Esophagus muscularis mucosa (tissue), 4 donors: Measurements from ENCODE around the gene VWA5B2. TPM values are rescaled to one million over a fixed set of nuclear protein-coding genes. Genes with fewer than 3 reads are reported as not detected.

ENCODE experiments used
- DNase-seq: peaks from one replicate; pipeline ENCODE4 v3.0.0-alpha.2; 2017; ENCODE audit errors: extremely low spot score
- H3K27ac ChIP-seq, 4 donors: fragments of 200-600 bp; sonication (generic); replicated peaks in 1 of 4; 1 replicate in 3 of 4; 2 replicates in 1 of 4; pipeline ENCODE4 v1.5.1; 2016 to 2019; ENCODE audit warnings: mild to moderate bottlenecking in 1 of 4
- H3K27me3 ChIP-seq, 4 donors: fragments of 200-600 bp; sonication (generic); one replicate each; pipeline versions ENCODE4 v1.5.1 to v1.6.0; 2016 to 2019
- H3K36me3 ChIP-seq, 4 donors: fragments of 200-600 bp; sonication (generic); one replicate each; pipeline ENCODE4 v1.5.1; 2016 to 2019
- H3K4me1 ChIP-seq, 4 donors: fragments of 200-600 bp; sonication (generic); one replicate each; pipeline ENCODE4 v1.5.1; 2016 to 2019
- H3K4me3 ChIP-seq, 4 donors: fragments of 200-600 bp; sonication (generic); 1 replicate in 2 of 4; 2 replicates in 2 of 4; pipeline ENCODE4 v1.5.1; 2016 to 2019; ENCODE audit warnings: mild to moderate bottlenecking in 4 of 4, moderate library complexity in 1 of 4
- H3K9me3 ChIP-seq, 4 donors: fragments of 200-600 bp; sonication (generic); 1 replicate in 3 of 4; 2 replicates in 1 of 4; pipeline ENCODE4 v1.5.1; 2016 to 2019
- EP300 ChIP-seq: sonication (generic); formaldehyde crosslinking; IDR thresholded peaks from one replicate; pipeline ENCODE4 v1.6.1; 2017; ENCODE audit warnings: antibody characterized with exemption
- POLR2A ChIP-seq: fragments of 450-650 bp; IDR thresholded peaks from one replicate; pipeline ENCODE4 v1.6.1; 2017; ENCODE audit warnings: antibody characterized with exemption, moderate library complexity, mild to moderate bottlenecking, low read depth
- POLR2AphosphoS5 ChIP-seq, 2 donors: sonication (generic); formaldehyde crosslinking; IDR thresholded peaks; one replicate each; pipeline ENCODE4 v1.6.1; 2017; ENCODE audit warnings: antibody characterized with exemption in 2 of 2
- WGBS: methylation state at CpG from one replicate; pipeline ENCODE4 v1.1.5; 2018; 5-methylcytosine and 5-hydroxymethylcytosine counted together
- intact Hi-C: fragments of 100-400 bp; cut with DNase I; formaldehyde crosslinking; loops from one replicate; pipeline ENCODE4 v1.15.1; 2023
- total RNA-seq, 4 donors: library from RNA; depleted of rRNA; stranded (reverse); fragments of >200 nt; gene quantifications; one replicate each; pipeline versions ENCODE4 v1.1.0 to v1.2.1, GENCODE V29; 2016
- TF ChIP-seq, protein P1 (sequence below), 3 experiments: fragments of 200-600 bp in 2 of 3; fragments of 450-650 bp in 1 of 3; sonication (generic) in 2 of 3; IDR thresholded peaks; one replicate each; pipeline ENCODE4 v1.5.1; 2017 to 2019; ENCODE audit warnings: antibody characterized with exemption in 3 of 3, mild to moderate bottlenecking in 2 of 3, moderate library complexity in 1 of 3

The VWA5B2 gene
- total RNA-seq, 4 donors from 2014 or later = 0.17 to 0.33 (median 0.32) TPM; not detected in 1

DNA sequence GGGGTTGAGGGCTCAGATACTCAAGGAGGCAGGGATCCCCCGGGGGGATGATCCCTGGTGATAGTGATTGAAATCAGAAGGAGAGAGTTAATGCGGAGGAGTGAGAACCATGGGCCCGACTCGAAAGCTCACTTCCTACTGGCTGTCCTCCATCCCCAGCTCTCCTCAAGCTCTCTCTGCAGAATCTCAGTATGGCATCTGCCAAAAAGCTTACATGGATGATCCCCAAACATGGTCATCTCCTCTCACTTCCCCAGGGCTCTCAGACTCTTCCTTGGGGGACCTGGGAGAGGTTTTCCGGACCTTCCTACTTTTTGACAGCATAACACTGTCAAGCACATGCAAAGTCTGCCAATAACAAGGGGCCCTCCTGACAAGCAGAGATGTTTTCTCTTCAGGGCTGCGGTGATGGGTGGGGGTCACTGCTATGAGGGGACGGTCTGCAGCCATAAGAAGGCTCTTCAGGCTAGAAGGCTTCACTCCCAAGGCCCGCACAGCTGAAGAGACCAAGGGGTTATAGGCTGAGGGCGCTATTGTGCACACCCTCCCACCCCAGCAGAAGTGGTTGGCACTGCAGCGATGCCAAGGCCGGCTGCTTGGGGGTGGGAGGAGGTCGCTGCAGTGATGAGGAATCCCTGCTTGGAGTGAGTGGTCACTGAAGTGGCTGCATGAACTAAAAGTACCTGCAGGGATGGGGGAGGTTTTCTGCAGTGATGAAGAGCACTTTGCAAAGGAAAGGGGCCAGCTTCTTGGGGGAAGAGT is 828 bp upstream of the VWA5B2 start:
- DNase-seq = no peak
- Histone ChIP-seq H3K4me3 (peak overlapping the region; percentile 52 to 65 (median 56)), H3K27ac (no peak overlapping the region), H3K27me3 (peaks cover 4 to 88% (median 31%) of the 10 kb centered on the region in 4 donors), H3K9me3 (no peaks in the 10 kb centered on the region), H3K36me3 (no peaks in the 10 kb centered on the region), H3K4me1 (peaks cover 23 to 30% (median 26%) of the 10 kb centered on the region in 4 donors)
- TF ChIP-seq POLR2A (no peak), EP300 (no peak)
- intact Hi-C loops = no loop called here
- 39% methylated on average over 12 of the region's 12 CpGs for WGBS

DNA sequence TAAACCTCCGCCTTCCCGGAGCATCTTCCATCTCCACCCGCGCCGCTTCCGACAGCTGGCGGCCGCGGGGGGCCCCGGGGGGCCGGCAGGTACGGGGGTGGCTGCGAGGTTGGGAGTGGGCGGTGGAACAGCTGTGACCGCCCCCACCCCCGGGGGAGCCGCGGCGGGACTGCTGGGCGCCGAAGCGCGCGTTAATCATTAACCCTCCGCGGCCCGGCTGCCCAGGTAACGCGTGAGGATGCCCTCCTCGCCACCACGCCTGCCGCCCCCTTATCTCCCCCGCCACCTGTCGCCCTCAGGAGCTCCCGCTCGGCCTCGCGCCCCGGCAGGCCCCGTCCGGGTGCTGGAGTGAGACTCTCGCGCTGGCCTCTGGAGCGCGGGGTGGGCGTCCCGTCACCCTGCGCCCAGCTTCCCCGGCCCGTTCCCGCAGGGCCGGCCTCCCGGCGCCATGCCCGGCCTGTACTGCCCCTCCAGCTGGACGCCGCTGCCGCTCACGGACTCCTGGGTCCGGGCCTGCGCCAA is 757 bp downstream of the VWA5B2 start:
- Histone ChIP-seq H3K27me3 (peaks cover 4 to 92% (median 31%) of the 10 kb centered on the region in 4 donors), H3K36me3 (no peaks in the 10 kb centered on the region), H3K9me3 (no peaks in the 10 kb centered on the region), H3K4me1 (peaks cover 23 to 30% (median 26%) of the 10 kb centered on the region in 4 donors), H3K27ac (no peak overlapping the region), H3K4me3 (peak overlapping the region; percentile 52 to 65 (median 56))
- 1% methylated on average over 14 of the region's 61 CpGs for WGBS
- TF ChIP-seq, protein P1, sequence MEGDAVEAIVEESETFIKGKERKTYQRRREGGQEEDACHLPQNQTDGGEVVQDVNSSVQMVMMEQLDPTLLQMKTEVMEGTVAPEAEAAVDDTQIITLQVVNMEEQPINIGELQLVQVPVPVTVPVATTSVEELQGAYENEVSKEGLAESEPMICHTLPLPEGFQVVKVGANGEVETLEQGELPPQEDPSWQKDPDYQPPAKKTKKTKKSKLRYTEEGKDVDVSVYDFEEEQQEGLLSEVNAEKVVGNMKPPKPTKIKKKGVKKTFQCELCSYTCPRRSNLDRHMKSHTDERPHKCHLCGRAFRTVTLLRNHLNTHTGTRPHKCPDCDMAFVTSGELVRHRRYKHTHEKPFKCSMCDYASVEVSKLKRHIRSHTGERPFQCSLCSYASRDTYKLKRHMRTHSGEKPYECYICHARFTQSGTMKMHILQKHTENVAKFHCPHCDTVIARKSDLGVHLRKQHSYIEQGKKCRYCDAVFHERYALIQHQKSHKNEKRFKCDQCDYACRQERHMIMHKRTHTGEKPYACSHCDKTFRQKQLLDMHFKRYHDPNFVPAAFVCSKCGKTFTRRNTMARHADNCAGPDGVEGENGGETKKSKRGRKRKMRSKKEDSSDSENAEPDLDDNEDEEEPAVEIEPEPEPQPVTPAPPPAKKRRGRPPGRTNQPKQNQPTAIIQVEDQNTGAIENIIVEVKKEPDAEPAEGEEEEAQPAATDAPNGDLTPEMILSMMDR (IDR thresholded peaks at IDR 0.05) = no peak
- TF ChIP-seq POLR2A (no peak), EP300 (no peak), POLR2AphosphoS5 (IDR thresholded peaks at IDR 0.05) (no peak)
- intact Hi-C loops = loop anchor here (5.0 kb wide), 1 partner anchor 43 kb away; the partner anchor contains the start of gene ABCF3
- DNase-seq = no peak

DNA sequence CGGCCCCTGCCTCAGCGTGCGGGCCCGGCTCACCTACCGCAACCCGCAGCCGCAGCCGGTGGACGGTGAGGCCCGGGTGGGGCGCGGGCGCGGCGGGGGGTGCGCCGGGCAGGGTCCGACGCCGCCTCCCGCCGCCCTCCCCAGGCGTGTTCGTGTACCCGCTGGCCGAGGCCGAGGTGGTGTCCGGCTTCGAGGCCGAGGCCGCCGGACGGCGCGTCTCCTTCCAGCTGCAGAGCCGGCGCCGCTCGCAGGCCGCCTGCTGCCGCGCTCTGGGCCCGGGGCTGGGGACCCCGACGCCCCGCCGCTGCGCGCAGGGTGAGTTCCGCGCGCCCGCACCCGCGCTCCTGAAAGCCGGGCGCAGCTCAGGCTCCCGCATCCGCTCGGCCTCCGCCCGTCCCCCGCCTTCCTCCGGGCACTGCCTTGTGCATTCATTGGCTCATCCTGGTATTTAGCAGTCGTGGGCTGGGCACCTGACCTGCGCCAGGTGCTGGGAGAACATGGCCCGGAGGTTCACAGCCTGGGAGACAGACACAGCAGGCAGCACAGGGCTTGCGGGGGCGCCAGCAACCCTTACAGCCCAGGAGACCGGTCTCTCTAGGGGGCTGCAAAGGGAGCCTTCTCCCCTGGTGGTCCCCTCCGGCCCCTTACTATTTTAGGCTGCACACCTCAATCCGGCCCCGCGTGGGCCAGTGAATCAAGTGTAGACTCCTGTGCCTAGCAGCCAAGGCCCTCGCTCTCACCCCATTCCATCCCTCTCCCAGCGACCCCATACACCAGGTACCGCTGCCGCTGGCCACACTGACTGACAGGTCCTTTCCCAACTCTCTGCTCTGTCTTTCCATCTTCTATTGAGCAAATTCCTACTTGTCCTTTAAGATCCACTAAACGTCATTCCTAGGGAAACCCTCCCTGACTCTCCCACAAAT is 1.5 kb downstream of the VWA5B2 start:
- DNase-seq = no peak
- no peaks in the 10 kb centered on the region for H3K36me3 ChIP-seq
- peaks cover 23 to 30% (median 26%) of the 10 kb centered on the region in 4 donors for H3K4me1 ChIP-seq
- intact Hi-C loops = loop anchor here (5.0 kb wide), 1 partner anchor 44 kb away; the partner anchor contains the start of gene ABCF3
- 47% methylated on average over 14 of the region's 79 CpGs for WGBS
- peak overlapping the region; percentile 52 to 65 (median 56) for H3K4me3 ChIP-seq
- TF ChIP-seq EP300 (no peak), POLR2A (no peak), POLR2AphosphoS5 (IDR thresholded peaks at IDR 0.05) (no peak)
- TF ChIP-seq, protein P1 (IDR thresholded peaks at IDR 0.05) = no peak
- H3K9me3 ChIP-seq = no peaks in the 10 kb centered on the region
- no peak overlapping the region for H3K27ac ChIP-seq
- peaks cover 4 to 87% (median 31%) of the 10 kb centered on the region in 4 donors for H3K27me3 ChIP-seq

DNA sequence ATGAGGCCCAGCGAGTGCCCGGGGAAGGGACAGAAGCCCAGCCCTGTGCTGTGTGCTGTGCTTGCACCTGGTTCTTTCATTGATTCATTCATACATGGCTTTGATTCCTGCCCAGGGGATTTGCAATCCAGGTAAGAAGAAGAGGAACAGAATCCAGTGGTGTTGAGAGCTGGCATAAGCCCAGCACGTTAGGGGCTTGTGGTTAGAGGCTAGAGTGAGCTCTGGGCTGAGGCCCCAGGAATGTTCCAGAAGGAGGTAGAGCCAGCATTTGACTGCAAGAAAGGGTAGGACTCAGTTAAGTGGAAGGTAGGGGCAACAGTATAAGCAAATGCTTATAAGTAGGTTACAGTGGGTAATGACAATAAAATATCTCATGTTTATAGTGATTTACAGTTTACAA is 2.3 kb downstream of the VWA5B2 start:
- H3K4me3 ChIP-seq = no peak overlapping the region
- H3K36me3 ChIP-seq = no peaks in the 10 kb centered on the region
- no peak for TF ChIP-seq EP300
- TF ChIP-seq, protein P1 (IDR thresholded peaks at IDR 0.05) = no peak
- no peak for TF ChIP-seq POLR2AphosphoS5 (IDR thresholded peaks at IDR 0.05)
- no peak for TF ChIP-seq POLR2A
- no peak overlapping the region for H3K27ac ChIP-seq
- DNase-seq = no peak
- peaks cover 4 to 87% (median 31%) of the 10 kb centered on the region in 4 donors for H3K27me3 ChIP-seq
- intact Hi-C loops = loop anchor here (5.0 kb wide), 1 partner anchor 44 kb away; the partner anchor contains the start of gene ABCF3
- whole genome bisulfite sequencing = 80% methylated on average over 3 of the region's 3 CpGs
- no peaks in the 10 kb centered on the region for H3K9me3 ChIP-seq
- H3K4me1 ChIP-seq = peaks cover 23 to 30% (median 26%) of the 10 kb centered on the region in 4 donors
